Panc1 (cell line): ENCODE measurements around the gene PANK4. TPM values are rescaled to one million over a fixed set of nuclear protein-coding genes. Genes with fewer than 3 reads are reported as not detected.

Experiments
- ATAC-seq: fragments of 200-7000 bp; cut with Tn5 transposase; 2 replicates; pipeline ENCODE4 v1.9.1; 2020; ENCODE audit warnings: mild to moderate bottlenecking, moderate library complexity
- BruUV-seq: library from RNA; stranded (reverse); fragments of 400-500 nt; replicated peaks from 2 replicates; lab custom pipeline; 2021; lab: Mats Ljungman, UMichigan
- CTCF ChIA-PET: fragments of 300-600 bp; sonication (Branson Sonifier 250); formaldehyde crosslinking; loops from one replicate; lab custom pipeline; 2022; ENCODE audit warnings: antibody characterized with exemption; lab: Charles Lee
- POLR2A ChIA-PET: fragments of 300-600 bp; sonication (Branson Sonifier 250); formaldehyde crosslinking; loops from one replicate; lab custom pipeline; 2022; ENCODE audit warnings: antibody characterized with exemption; lab: Charles Lee
- DNase-seq: peaks from one replicate; pipeline ENCODE4 v3.0.0-alpha.2; 2010; ENCODE audit warnings: low read depth, low spot score
- H3K27ac ChIP-seq: 2 replicates; pipeline ENCODE4 v1.5.1; 2011; ENCODE audit warnings: mild to moderate bottlenecking, low read length, inconsistent platforms
- H3K27me3 ChIP-seq: fragments of 200-500 bp; sonication (Bioruptor generic); 2 replicates; pipeline ENCODE4 v1.6.0; 2014; ENCODE audit warnings: low read length, inconsistent platforms; ENCODE audit not compliant: control insufficient read depth, insufficient read depth
- H3K36me3 ChIP-seq: fragments of 200-500 bp; sonication (Bioruptor generic); 2 replicates; pipeline ENCODE4 v1.5.1; 2014; ENCODE audit warnings: inconsistent platforms, mild to moderate bottlenecking, low read length, moderate library complexity; ENCODE audit not compliant: control insufficient read depth, insufficient read depth
- H3K4me1 ChIP-seq: 2 replicates; pipeline ENCODE4 v1.5.1; 2011; ENCODE audit warnings: inconsistent platforms, mild to moderate bottlenecking, low read length, moderate library complexity; ENCODE audit not compliant: control insufficient read depth, insufficient read depth
- H3K4me3 ChIP-seq, 2 experiments: 2 replicates each; pipeline ENCODE4 v1.5.1; 2011 to 2012; ENCODE audit warnings: low read depth in 2 of 2, low read length in 2 of 2, mild to moderate bottlenecking in 2 of 2, inconsistent platforms in 1 of 2, moderate library complexity in 1 of 2
- H3K9me3 ChIP-seq: fragments of 200-500 bp; sonication (Bioruptor generic); 2 replicates; pipeline ENCODE4 v1.5.1; 2014; ENCODE audit warnings: low read depth, mild to moderate bottlenecking, inconsistent platforms, low read length, moderate library complexity; ENCODE audit not compliant: control insufficient read depth, insufficient read depth
- CTCF ChIP-seq: fragments of 450-650 bp; IDR thresholded peaks from 2 replicates; pipeline ENCODE4 v1.5.1; 2017; ENCODE audit warnings: mild to moderate bottlenecking
- POLR2AphosphoS5 ChIP-seq: IDR thresholded peaks from 2 replicates; pipeline ENCODE4 v1.6.1; 2012; ENCODE audit warnings: mild to moderate bottlenecking, low read depth, low read length, moderate library complexity
- SIN3A ChIP-seq: IDR thresholded peaks from 2 replicates; pipeline ENCODE4 v1.6.1; 2012; ENCODE audit warnings: low read depth, mild to moderate bottlenecking, low read length, moderate library complexity, borderline replicate concordance; ENCODE audit not compliant: insufficient read depth
- TCF7L2 ChIP-seq: IDR thresholded peaks from 2 replicates; pipeline ENCODE4 v1.6.1; 2011; ENCODE audit warnings: mild to moderate bottlenecking, low read depth, low read length, inconsistent platforms
- in situ Hi-C: cut with HindIII; loops from 2 replicates; pipeline ENCODE4 v1.10.0; 2016; ENCODE audit warnings: low sequenced_read_pairs, low pct_unique_long_range_greater_than_20kb
- intact Hi-C: fragments of 100-400 bp; cut with micrococcal nuclease; formaldehyde crosslinking; loops from one replicate; pipeline ENCODE4 v1.10.0; 2022; ENCODE audit not compliant: unreplicated experiment
- total RNA-seq: library from RNA; stranded (reverse); gene quantifications from one replicate; pipeline ENCODE4 v1.2.1, GENCODE V29; 2021; ENCODE audit not compliant: unreplicated experiment
- TF ChIP-seq, protein P1 (sequence below), 2 experiments: IDR thresholded peaks; 2 replicates each; pipeline ENCODE4 v1.6.1; 2011 to 2012; ENCODE audit warnings: low read depth in 2 of 2, control low read depth in 1 of 2, low read length in 1 of 2, mild to moderate bottlenecking in 1 of 2, moderate library complexity in 1 of 2; ENCODE audit not compliant: insufficient read depth in 1 of 2

The PANK4 gene
- total RNA-seq, 1 experiment from 2014 or later, result 35.9 TPM

GRCh38 chr1:2510366-2511155, 15.8 kb downstream of the PANK4 start:
- BruUV-seq, result no TSS peak
- H3K36me3 ChIP-seq, result no peaks in the 10 kb centered on the region; the same call in none of the 2 replicates
- CTCF ChIA-PET, result interaction anchor here (0.6 kb wide), 1 partner anchor 42 kb away, joined by 3 read pairs; no protein-coding TSS in a partner anchor
- no peak overlapping the region for H3K4me3 ChIP-seq
- H3K27me3 ChIP-seq, result no peaks in the 10 kb centered on the region
- in situ Hi-C loops, result no loop called here
- DNase-seq (no peak), ATAC-seq (no peak)
- no peak overlapping the region for H3K27ac ChIP-seq
- TF ChIP-seq SIN3A (no peak), CTCF (no peak), TCF7L2 (no peak), POLR2AphosphoS5 (no peak)
- no peaks in the 10 kb centered on the region for H3K9me3 ChIP-seq
- POLR2A ChIA-PET, result no interaction called here
- intact Hi-C loops, result no loop called here
- peaks cover 20% of the 10 kb centered on the region for H3K4me1 ChIP-seq

- Histone ChIP-seq H3K4me1 (peaks cover 25% of the 10 kb centered on the region), H3K27me3 (no peaks in the 10 kb centered on the region), H3K27ac (no peak overlapping the region), H3K9me3 (no peaks in the 10 kb centered on the region), H3K36me3 (no peaks in the 10 kb centered on the region; the same call in none of the 2 replicates), H3K4me3 (no peak overlapping the region)
- in situ Hi-C loops (no loop called here), intact Hi-C loops (no loop called here)
- DNase-seq, result no peak
- no TSS peak for BruUV-seq
- TF ChIP-seq CTCF, result no peak
- TF ChIP-seq SIN3A, result no peak
- TF ChIP-seq POLR2AphosphoS5, result no peak
- TF ChIP-seq, protein P1, sequence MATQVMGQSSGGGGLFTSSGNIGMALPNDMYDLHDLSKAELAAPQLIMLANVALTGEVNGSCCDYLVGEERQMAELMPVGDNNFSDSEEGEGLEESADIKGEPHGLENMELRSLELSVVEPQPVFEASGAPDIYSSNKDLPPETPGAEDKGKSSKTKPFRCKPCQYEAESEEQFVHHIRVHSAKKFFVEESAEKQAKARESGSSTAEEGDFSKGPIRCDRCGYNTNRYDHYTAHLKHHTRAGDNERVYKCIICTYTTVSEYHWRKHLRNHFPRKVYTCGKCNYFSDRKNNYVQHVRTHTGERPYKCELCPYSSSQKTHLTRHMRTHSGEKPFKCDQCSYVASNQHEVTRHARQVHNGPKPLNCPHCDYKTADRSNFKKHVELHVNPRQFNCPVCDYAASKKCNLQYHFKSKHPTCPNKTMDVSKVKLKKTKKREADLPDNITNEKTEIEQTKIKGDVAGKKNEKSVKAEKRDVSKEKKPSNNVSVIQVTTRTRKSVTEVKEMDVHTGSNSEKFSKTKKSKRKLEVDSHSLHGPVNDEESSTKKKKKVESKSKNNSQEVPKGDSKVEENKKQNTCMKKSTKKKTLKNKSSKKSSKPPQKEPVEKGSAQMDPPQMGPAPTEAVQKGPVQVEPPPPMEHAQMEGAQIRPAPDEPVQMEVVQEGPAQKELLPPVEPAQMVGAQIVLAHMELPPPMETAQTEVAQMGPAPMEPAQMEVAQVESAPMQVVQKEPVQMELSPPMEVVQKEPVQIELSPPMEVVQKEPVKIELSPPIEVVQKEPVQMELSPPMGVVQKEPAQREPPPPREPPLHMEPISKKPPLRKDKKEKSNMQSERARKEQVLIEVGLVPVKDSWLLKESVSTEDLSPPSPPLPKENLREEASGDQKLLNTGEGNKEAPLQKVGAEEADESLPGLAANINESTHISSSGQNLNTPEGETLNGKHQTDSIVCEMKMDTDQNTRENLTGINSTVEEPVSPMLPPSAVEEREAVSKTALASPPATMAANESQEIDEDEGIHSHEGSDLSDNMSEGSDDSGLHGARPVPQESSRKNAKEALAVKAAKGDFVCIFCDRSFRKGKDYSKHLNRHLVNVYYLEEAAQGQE (IDR thresholded peaks at IDR 0.05; ENCODE audit: insufficient read depth in 1 of 2, low read depth in 2 of 2, low read length in 1 of 2), result no peak
- TF ChIP-seq TCF7L2, result no peak
- ChIA-PET POLR2A (no interaction called here), CTCF (no interaction called here)
- no peak for ATAC-seq
Observed at GRCh38 chr1:2509589-2509988, 16.8 kb downstream of the PANK4 start.
